Breast epithelium (tissue), 4 donors: ENCODE measurements around the gene TMEM212. TPM values are rescaled to one million over a fixed set of nuclear protein-coding genes. Genes with fewer than 3 reads are reported as not detected.

Experiments used
- DNase-seq, 2 donors: peaks; one replicate each; pipeline ENCODE4 v3.0.0-alpha.2; 2019; ENCODE audit warnings: low spot score in 2 of 2
- H3K27ac ChIP-seq, 2 donors: fragments of 200-600 bp; sonication (generic) in 1 of 2; one replicate each; pipeline ENCODE4 v1.5.1; 2016 to 2019; ENCODE audit warnings: mild to moderate bottlenecking in 1 of 2
- H3K27me3 ChIP-seq, 2 donors: fragments of 200-600 bp; sonication (generic) in 1 of 2; one replicate each; pipeline versions ENCODE4 v1.5.1 to v1.6.0; 2017 to 2019; ENCODE audit warnings: control low read depth in 1 of 2, mild to moderate bottlenecking in 1 of 2
- H3K36me3 ChIP-seq: fragments of 200-600 bp; one replicate; pipeline ENCODE4 v1.5.1; 2019
- H3K4me1 ChIP-seq, 2 donors: fragments of 200-600 bp; sonication (generic); one replicate each; pipeline ENCODE4 v1.5.1; 2016 to 2019; ENCODE audit warnings: control low read depth in 1 of 2
- H3K4me3 ChIP-seq, 3 donors: fragments of 200-600 bp; sonication (generic); 1 replicate in 2 of 3; 2 replicates in 1 of 3; pipeline ENCODE4 v1.5.1; 2016 to 2019; ENCODE audit warnings: mild to moderate bottlenecking in 3 of 3, moderate library complexity in 2 of 3
- H3K9me3 ChIP-seq, 2 donors: fragments of 200-600 bp; sonication (generic) in 1 of 2; one replicate each; pipeline ENCODE4 v1.5.1; 2016 to 2019; ENCODE audit warnings: control low read depth in 1 of 2
- CTCF ChIP-seq, 3 donors: fragments of 450-650 bp; IDR thresholded peaks; one replicate each; pipeline ENCODE4 v1.5.1; 2016 to 2017; ENCODE audit warnings: antibody characterized with exemption in 3 of 3, mild to moderate bottlenecking in 3 of 3, moderate library complexity in 3 of 3
- POLR2A ChIP-seq: fragments of 450-650 bp; IDR thresholded peaks from one replicate; pipeline ENCODE4 v1.6.1; 2016; ENCODE audit warnings: antibody characterized with exemption, mild to moderate bottlenecking, moderate library complexity
- POLR2AphosphoS5 ChIP-seq, 3 donors: sonication (generic); formaldehyde crosslinking; IDR thresholded peaks; one replicate each; pipeline ENCODE4 v1.6.1; 2017; ENCODE audit warnings: antibody characterized with exemption in 3 of 3
- intact Hi-C: fragments of 100-400 bp; cut with DNase I; formaldehyde crosslinking; loops from one replicate; pipeline ENCODE4 v1.15.1; 2023; ENCODE audit warnings: low total_unique reads
- total RNA-seq, 3 donors: library from RNA; depleted of rRNA; stranded (reverse); fragments of >200 nt; gene quantifications; one replicate each; pipeline ENCODE4 v1.1.0, GENCODE V29; 2016

Gene TMEM212
- total RNA-seq, 3 donors from 2014 or later: 1.3 TPM; not detected in 2

- peaks cover 0 to 4% of the 10 kb centered on the region in 2 donors for H3K4me1 ChIP-seq
- TF ChIP-seq CTCF (IDR thresholded peaks at IDR 0.05): no peak
- TF ChIP-seq POLR2A: no peak
- no peak for TF ChIP-seq POLR2AphosphoS5 (IDR thresholded peaks at IDR 0.05)
- no peaks in the 10 kb centered on the region for H3K36me3 ChIP-seq
- H3K27ac ChIP-seq: no peak overlapping the region
- intact Hi-C loops: no loop called here
- H3K9me3 ChIP-seq: no peaks in the 10 kb centered on the region
- H3K27me3 ChIP-seq: no peaks in the 10 kb centered on the region
- no peak for DNase-seq
- no peak overlapping the region for H3K4me3 ChIP-seq
These were observed 35.5 kb downstream of the TMEM212 start for GRCh38 chr3:171878461-171879225.

GRCh38 chr3:171879472-171879871 is 36.3 kb downstream of the TMEM212 start:
- H3K27me3 ChIP-seq: no peaks in the 10 kb centered on the region
- H3K36me3 ChIP-seq: no peaks in the 10 kb centered on the region
- intact Hi-C loops: no loop called here
- DNase-seq: no peak
- no peak for TF ChIP-seq CTCF (IDR thresholded peaks at IDR 0.05)
- no peak for TF ChIP-seq POLR2A
- no peak for TF ChIP-seq POLR2AphosphoS5 (IDR thresholded peaks at IDR 0.05)
- no peaks in the 10 kb centered on the region for H3K9me3 ChIP-seq
- no peak overlapping the region for H3K27ac ChIP-seq
- H3K4me3 ChIP-seq: no peak overlapping the region
- peaks cover 0 to 4% of the 10 kb centered on the region in 2 donors for H3K4me1 ChIP-seq

GRCh38 chr3:171880101-171880870 is 37.1 kb downstream of the TMEM212 start:
- no peak overlapping the region for H3K27ac ChIP-seq
- DNase-seq: no peak
- intact Hi-C loops: no loop called here
- TF ChIP-seq CTCF (IDR thresholded peaks at IDR 0.05): no peak
- TF ChIP-seq POLR2A: no peak
- TF ChIP-seq POLR2AphosphoS5 (IDR thresholded peaks at IDR 0.05): no peak
- no peaks in the 10 kb centered on the region for H3K36me3 ChIP-seq
- H3K4me3 ChIP-seq: no peak overlapping the region
- no peaks in the 10 kb centered on the region for H3K27me3 ChIP-seq
- H3K9me3 ChIP-seq: no peaks in the 10 kb centered on the region
- peaks cover 0 to 4% of the 10 kb centered on the region in 2 donors for H3K4me1 ChIP-seq

- no peak overlapping the region for H3K27ac ChIP-seq
- TF ChIP-seq POLR2AphosphoS5 (IDR thresholded peaks at IDR 0.05) (no peak), POLR2A (no peak), CTCF (IDR thresholded peaks at IDR 0.05) (no peak)
- H3K9me3 ChIP-seq: no peaks in the 10 kb centered on the region
- H3K36me3 ChIP-seq: no peaks in the 10 kb centered on the region
- H3K27me3 ChIP-seq: no peaks in the 10 kb centered on the region
- no peak for DNase-seq
- H3K4me1 ChIP-seq: peaks cover 0 to 4% of the 10 kb centered on the region in 2 donors
- intact Hi-C loops: no loop called here
- H3K4me3 ChIP-seq: no peak overlapping the region
These were observed 38.1 kb downstream of the TMEM212 start for GRCh38 chr3:171881251-171881650.

GRCh38 chr3:171883257-171883892 is 40.2 kb downstream of the TMEM212 start:
- intact Hi-C loops: no loop called here
- no peaks in the 10 kb centered on the region for H3K4me1 ChIP-seq
- no peaks in the 10 kb centered on the region for H3K9me3 ChIP-seq
- no peak for DNase-seq
- no peak overlapping the region for H3K4me3 ChIP-seq
- no peak for TF ChIP-seq CTCF (IDR thresholded peaks at IDR 0.05)
- TF ChIP-seq POLR2AphosphoS5 (IDR thresholded peaks at IDR 0.05): no peak
- no peak for TF ChIP-seq POLR2A
- H3K27ac ChIP-seq: no peak overlapping the region
- H3K27me3 ChIP-seq: no peaks in the 10 kb centered on the region
- H3K36me3 ChIP-seq: no peaks in the 10 kb centered on the region
